ENCODE data around the gene MYD88. TPM values are rescaled to one million over a fixed set of nuclear protein-coding genes. Genes with fewer than 3 reads are reported as not detected.

MYD88 gene
- total and polyA plus RNA-seq, 9 of the 15 experiments (the other 6 are each of a cell fraction or from before 2014, with no cell fraction given): 3.2 to 47.3 (median 27.6) TPM

GRCh38 chr3:38149708-38150107, 11.2 kb downstream of the MYD88 start:
- peak; percentile 63 for ATAC-seq
- no peaks in the 10 kb centered on the region for H3K36me3 ChIP-seq (ENCODE audit: control insufficient read depth, insufficient read depth, low read length)
- 0% methylated on average over 3 of the region's 3 CpGs for WGBS (ENCODE audit: insufficient coverage, low coverage, missing lambda C conversion rate)
- intact Hi-C loops (cut with micrococcal nuclease): no loop called here
- H3K9ac ChIP-seq (ENCODE audit: insufficient read depth in 1 of 2, low read depth in 2 of 2, low read length in 2 of 2): peak overlapping the region; percentile 2 to 7; a peak in 1 of 4 replicates
- peak overlapping the region; percentile 88 for H2AFZ ChIP-seq (ENCODE audit: low read depth, low read length)
- peaks cover 9 to 30% of the 10 kb centered on the region in 2 experiments for H3K4me1 ChIP-seq (replicated peaks in 1 of 2; ENCODE audit: control insufficient read depth in 2 of 2, insufficient read depth in 2 of 2, low read length in 2 of 2)
- POLR2A ChIA-PET: interaction anchor here (0.5 to 1.5 kb wide), 4 partner anchors 13 to 396 kb away, joined by 3 to 7 read pairs (median 3); partner anchors contain the start of genes ACAA1 and OXSR1
- H3K27ac ChIP-seq (ENCODE audit: extremely low read depth, low read depth, low read length): peak overlapping the region; percentile 48; the same call in 2 of the 3 replicates
- FAIRE-seq: peak; percentile 37
- no peaks in the 10 kb centered on the region for H4K20me1 ChIP-seq (replicated peaks; ENCODE audit: control insufficient read depth, insufficient read depth, low read length)
- BruUV-seq (replicated peaks): no TSS peak
- no peaks in the 10 kb centered on the region for H3K9me3 ChIP-seq (replicated peaks; ENCODE audit: control insufficient read depth, insufficient read depth, low read depth, low read length)
- H3K9me1 ChIP-seq (ENCODE audit: control insufficient read depth, insufficient read depth, low read length): no peaks in the 10 kb centered on the region
- no peaks in the 10 kb centered on the region for H3K27me3 ChIP-seq (ENCODE audit: control insufficient read depth in 2 of 2, insufficient read depth in 2 of 2, low read length in 2 of 2)
- H3K79me2 ChIP-seq (ENCODE audit: control insufficient read depth, insufficient read depth, low read length): no peaks in the 10 kb centered on the region
- H3K4me3 ChIP-seq: no peak overlapping the region
- CTCF ChIA-PET (ENCODE audit: low intra/inter-chr PET ratio): no interaction called here
- peak in 2 of 4 experiments; percentile 44 to 46 for DNase-seq (ENCODE audit: extremely low read depth in 1 of 4, low spot score in 3 of 4)
- in situ Hi-C loops (cut with MboI): no loop called here
- peak overlapping the region; percentile 40 for H3K4me2 ChIP-seq (ENCODE audit: insufficient read depth, low read length)
- TF ChIP-seq CCAR2 (IDR thresholded peaks at IDR 0.05; ENCODE audit: low read depth, low read length) (no peak), ELF2 (CRISPR knock-in tag; IDR thresholded peaks at IDR 0.05) (no peak), CBFA2T3 (IDR thresholded peaks at IDR 0.05) (peak; percentile 46; the same call in 1 of the 2 replicates), E2F1 (CRISPR knock-in tag; IDR thresholded peaks at IDR 0.05) (no peak), ZBTB2 (IDR thresholded peaks at IDR 0.05) (no peak; the same call in 1 of the 2 replicates), NR2C2 (CRISPR knock-in tag; IDR thresholded peaks at IDR 0.05) (no peak), NR2C2 (tag; IDR thresholded peaks at IDR 0.05) (peak; percentile 41; the same call in 1 of the 2 replicates), TCF3 (CRISPR knock-in tag; IDR thresholded peaks at IDR 0.05) (no peak), GMEB1 (CRISPR knock-in tag; IDR thresholded peaks at IDR 0.05) (0 out of 2 replicates have a peak, but pooled peaks have one; percentile 12), ZFP30 (CRISPR knock-in tag; IDR thresholded peaks at IDR 0.05; ENCODE audit: borderline replicate concordance) (no peak), CUX1 (CRISPR knock-in tag; IDR thresholded peaks at IDR 0.05) (no peak), TGIF2 (CRISPR knock-in tag; IDR thresholded peaks at IDR 0.05) (no peak)
